ENCODE measurements around the gene OR13G1.

Gene OR13G1

DNA sequence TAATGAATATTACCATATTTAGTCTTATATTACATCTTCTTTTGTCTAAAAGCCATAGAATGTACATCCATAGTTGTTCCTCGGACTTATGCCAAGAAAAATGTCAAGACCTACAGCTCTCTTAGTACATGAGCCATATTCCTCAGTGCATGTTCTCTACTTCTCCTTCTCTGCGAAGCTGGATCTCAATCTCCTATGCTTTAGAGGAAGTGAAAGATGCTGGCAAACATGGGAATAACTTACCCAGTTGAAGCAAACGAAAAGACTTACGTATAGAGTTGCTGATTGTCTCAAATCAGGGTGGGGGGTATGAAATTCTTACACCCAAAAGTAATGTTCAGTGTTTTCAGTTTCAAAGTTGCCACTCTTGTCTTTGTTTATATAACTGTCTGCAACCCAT, 32.7 kb downstream of the OR13G1 start:
- H3K9me3 Mint-ChIP-seq = no peaks in the 10 kb centered on the region
- H3K27ac Mint-ChIP-seq = no peak overlapping the region
- no peaks in the 10 kb centered on the region for H3K36me3 Mint-ChIP-seq (ENCODE audit: low read depth)
- TF ChIP-seq, protein P1, sequence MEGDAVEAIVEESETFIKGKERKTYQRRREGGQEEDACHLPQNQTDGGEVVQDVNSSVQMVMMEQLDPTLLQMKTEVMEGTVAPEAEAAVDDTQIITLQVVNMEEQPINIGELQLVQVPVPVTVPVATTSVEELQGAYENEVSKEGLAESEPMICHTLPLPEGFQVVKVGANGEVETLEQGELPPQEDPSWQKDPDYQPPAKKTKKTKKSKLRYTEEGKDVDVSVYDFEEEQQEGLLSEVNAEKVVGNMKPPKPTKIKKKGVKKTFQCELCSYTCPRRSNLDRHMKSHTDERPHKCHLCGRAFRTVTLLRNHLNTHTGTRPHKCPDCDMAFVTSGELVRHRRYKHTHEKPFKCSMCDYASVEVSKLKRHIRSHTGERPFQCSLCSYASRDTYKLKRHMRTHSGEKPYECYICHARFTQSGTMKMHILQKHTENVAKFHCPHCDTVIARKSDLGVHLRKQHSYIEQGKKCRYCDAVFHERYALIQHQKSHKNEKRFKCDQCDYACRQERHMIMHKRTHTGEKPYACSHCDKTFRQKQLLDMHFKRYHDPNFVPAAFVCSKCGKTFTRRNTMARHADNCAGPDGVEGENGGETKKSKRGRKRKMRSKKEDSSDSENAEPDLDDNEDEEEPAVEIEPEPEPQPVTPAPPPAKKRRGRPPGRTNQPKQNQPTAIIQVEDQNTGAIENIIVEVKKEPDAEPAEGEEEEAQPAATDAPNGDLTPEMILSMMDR (IDR thresholded peaks at IDR 0.05) = no peak
- H3K4me3 Mint-ChIP-seq = no peak overlapping the region
- H3K4me1 Mint-ChIP-seq = no peaks in the 10 kb centered on the region
- H3K27me3 Mint-ChIP-seq (ENCODE audit: low read depth, poor library complexity) = no peaks in the 10 kb centered on the region
- DNase-seq = no peak

DNA sequence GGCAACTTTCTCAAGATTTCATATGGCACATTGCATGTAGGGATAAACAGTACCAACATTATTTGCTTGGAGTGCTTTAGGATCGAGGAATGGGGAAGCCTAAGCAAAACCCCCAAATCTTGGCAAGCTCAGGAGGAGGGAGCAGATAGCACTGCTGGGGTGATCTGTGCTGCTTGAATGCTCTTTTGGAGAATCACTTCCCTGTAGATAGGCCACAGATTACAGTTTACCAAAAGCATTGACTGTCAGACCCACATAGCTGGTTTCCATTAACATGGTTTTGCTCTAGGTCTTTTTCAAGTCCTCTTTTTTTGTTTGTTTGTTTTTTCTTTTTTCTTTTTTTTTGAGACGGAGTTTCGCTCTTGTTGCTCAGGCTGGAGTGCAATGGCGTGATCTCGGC, 36.8 kb downstream of the OR13G1 start:
- H3K27ac Mint-ChIP-seq = no peak overlapping the region

DNA sequence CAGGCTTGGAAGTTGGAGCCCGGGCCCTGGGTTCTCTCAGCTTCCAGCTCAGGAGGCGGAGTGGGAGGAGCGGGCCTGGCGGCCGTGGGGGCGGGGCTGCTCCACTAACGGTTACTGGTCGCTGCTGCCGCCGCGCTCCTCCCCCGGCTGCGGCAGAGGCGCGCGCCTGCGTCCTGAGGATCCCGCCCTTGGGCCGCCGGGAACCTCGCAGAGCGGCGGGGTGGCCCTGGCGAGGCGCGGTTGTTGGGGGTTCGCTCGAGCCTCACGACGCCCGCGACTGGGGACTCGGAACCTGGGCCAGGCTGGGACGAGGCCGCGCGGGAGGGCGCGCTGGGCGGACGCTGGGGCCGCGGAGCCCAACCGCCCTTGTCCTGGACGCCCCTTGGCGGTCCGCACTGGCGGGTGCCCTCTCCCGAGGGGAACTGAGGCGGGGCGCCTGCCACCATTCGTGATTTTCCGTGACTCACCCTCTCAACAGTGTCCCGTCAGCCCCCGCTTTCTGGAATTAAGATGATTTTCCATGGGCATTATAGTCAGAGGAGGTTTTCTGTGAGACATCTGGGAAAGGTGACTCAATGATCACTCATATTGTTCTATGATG, 40.1 kb downstream of the OR13G1 start:
- H3K27me3 Mint-ChIP-seq (ENCODE audit: low read depth, poor library complexity) = peaks cover 4% of the 10 kb centered on the region
- H3K9me3 Mint-ChIP-seq = peaks cover 12% of the 10 kb centered on the region
- TF ChIP-seq, protein P1 (IDR thresholded peaks at IDR 0.05) = no peak
- H3K4me1 Mint-ChIP-seq = no peaks in the 10 kb centered on the region
- H3K27ac Mint-ChIP-seq = no peak overlapping the region
- DNase-seq = no peak
- H3K4me3 Mint-ChIP-seq = no peak overlapping the region
- H3K36me3 Mint-ChIP-seq (ENCODE audit: low read depth) = no peaks in the 10 kb centered on the region

More for the DNA sequence above, 36.8 kb downstream of the OR13G1 start:
- Mint-ChIP-seq H3K9me3 (peaks cover 8% of the 10 kb centered on the region), H3K4me3 (no peak overlapping the region), H3K36me3 (ENCODE audit: low read depth) (no peaks in the 10 kb centered on the region), H3K4me1 (no peaks in the 10 kb centered on the region), H3K27me3 (ENCODE audit: low read depth, poor library complexity) (peaks cover 4% of the 10 kb centered on the region)
- TF ChIP-seq, protein P1 (IDR thresholded peaks at IDR 0.05) = no peak
- no peak for DNase-seq

DNA sequence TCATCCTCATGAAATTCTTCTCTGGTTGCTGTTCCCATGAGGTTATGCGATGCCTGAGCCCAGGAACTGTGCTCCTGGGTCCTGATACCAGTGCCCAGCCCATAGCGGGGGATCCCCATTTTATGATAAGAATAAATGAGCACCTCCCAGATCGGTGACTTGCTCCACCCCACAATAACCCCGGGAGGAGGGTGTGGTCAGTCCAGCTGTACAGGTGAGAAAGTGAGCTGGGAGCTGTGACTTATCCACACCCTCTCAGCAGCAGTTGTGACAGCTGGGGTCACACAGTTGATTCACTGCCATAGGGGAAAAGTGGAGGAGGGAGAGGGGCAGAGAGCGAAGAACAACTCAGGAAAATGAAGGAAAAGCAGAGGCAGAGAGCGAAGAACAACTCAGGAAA, 40.8 kb downstream of the OR13G1 start:
- TF ChIP-seq, protein P1 (IDR thresholded peaks at IDR 0.05) = no peak
- H3K4me1 Mint-ChIP-seq = no peaks in the 10 kb centered on the region
- no peak overlapping the region for H3K27ac Mint-ChIP-seq
- no peak for DNase-seq
- H3K4me3 Mint-ChIP-seq = no peak overlapping the region
- H3K9me3 Mint-ChIP-seq = peaks cover 12% of the 10 kb centered on the region
- H3K27me3 Mint-ChIP-seq (ENCODE audit: low read depth, poor library complexity) = peaks cover 4% of the 10 kb centered on the region
- no peaks in the 10 kb centered on the region for H3K36me3 Mint-ChIP-seq (ENCODE audit: low read depth)

DNA sequence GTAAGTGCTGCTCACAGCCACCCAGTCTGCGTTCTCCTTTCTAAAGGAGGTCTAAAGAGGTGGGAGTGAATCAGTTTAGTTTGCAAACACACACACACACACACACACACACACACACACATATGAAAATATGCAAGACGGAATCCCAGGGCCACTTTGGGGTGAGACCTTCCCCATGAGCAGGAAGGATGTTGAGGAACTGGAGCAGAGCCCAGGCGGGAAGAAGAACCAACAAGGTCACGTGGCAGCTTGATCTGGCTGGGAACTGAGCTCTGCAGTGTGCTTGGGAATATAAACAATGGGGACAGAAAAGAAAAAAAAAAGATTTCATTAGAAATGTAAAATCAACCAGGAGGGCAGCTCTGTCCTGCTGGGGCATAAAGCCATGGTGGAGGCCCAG, 41.5 kb downstream of the OR13G1 start:
- Mint-ChIP-seq H3K4me1 (no peaks in the 10 kb centered on the region), H3K9me3 (peaks cover 12% of the 10 kb centered on the region), H3K27me3 (ENCODE audit: low read depth, poor library complexity) (peaks cover 4% of the 10 kb centered on the region), H3K4me3 (no peak overlapping the region), H3K27ac (no peak overlapping the region), H3K36me3 (ENCODE audit: low read depth) (no peaks in the 10 kb centered on the region)
- no peak for DNase-seq
- TF ChIP-seq, protein P1 (IDR thresholded peaks at IDR 0.05) = no peak

DNA sequence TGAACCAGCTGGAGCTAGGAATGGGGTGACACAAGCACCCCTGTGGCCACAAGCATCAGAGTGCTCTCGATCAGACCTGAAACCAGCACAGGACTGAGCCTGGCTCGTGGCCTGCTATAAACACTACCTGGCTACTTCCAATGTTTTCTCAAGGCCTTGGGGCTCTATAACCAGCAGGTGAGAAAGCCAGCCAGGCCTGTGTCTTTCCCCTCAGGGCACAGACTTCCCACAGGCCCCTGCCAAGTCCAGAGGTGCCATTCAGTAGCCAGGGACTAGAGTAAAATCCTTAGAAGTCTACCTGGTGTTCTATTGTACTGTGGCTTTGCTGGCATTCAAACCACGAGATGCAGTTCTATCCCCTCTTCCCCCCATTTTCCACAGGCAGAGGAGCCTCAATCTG, 51.6 kb downstream of the OR13G1 start:
- TF ChIP-seq, protein P1 (IDR thresholded peaks at IDR 0.05) = no peak
- no peak for DNase-seq
- Mint-ChIP-seq H3K4me3 (no peak overlapping the region), H3K36me3 (ENCODE audit: low read depth) (no peaks in the 10 kb centered on the region), H3K27me3 (ENCODE audit: low read depth, poor library complexity) (peaks cover 4% of the 10 kb centered on the region), H3K9me3 (peaks cover 21% of the 10 kb centered on the region), H3K4me1 (no peaks in the 10 kb centered on the region), H3K27ac (no peak overlapping the region)

All from nephron progenitor cell (in vitro differentiated cells).